GM19023 (cell line): ENCODE measurements around the gene SLC4A1.

Experiments
- ATAC-seq: cut with Tn5 transposase; IDR thresholded peaks from one replicate; pipeline ENCODE4 v1.9.1; 2021; ENCODE audit warnings: mild to moderate bottlenecking, moderate library complexity; ENCODE audit not compliant: unreplicated experiment

SLC4A1 gene

GRCh38 chr17:44207319-44207718, 60.6 kb downstream of the SLC4A1 start:
- ATAC-seq: no peak

GRCh38 chr17:44206825-44207155, 61.1 kb downstream of the SLC4A1 start:
- ATAC-seq: no peak

- no peak for ATAC-seq
Measured at GRCh38 chr17:44205962-44206824, 61.7 kb downstream of the SLC4A1 start.

- no peak for ATAC-seq
Measured at GRCh38 chr17:44204441-44204882, 63.5 kb downstream of the SLC4A1 start.

GRCh38 chr17:44203731-44204440, 64.0 kb downstream of the SLC4A1 start:
- no peak for ATAC-seq

GRCh38 chr17:44202756-44203155, 65.2 kb downstream of the SLC4A1 start:
- ATAC-seq: no peak

- ATAC-seq: peak; percentile 11
Measured at GRCh38 chr17:44200478-44201155, 67.3 kb downstream of the SLC4A1 start.

- peak; percentile 61 for ATAC-seq
Measured at GRCh38 chr17:44199553-44200477, 68.1 kb downstream of the SLC4A1 start, which contains the start of gene ATXN7L3. ATXN7L3 (minus strand) TSS chr17:44199884; CDS start chr17:44198070, 1,814 bp downstream.

GRCh38 chr17:44198721-44199552, 69.0 kb downstream of the SLC4A1 start:
- ATAC-seq: peak; percentile 27
